Putamen (tissue), 1 donor: Measurements from ENCODE around the gene NAB1.
A peak's percentile ranks its signal among the peaks of the same experiment; 100 is the strongest.

ENCODE experiments used
- DNase-seq: peaks from one replicate; pipeline ENCODE4 v3.0.0-alpha.2; 2016; ENCODE audit warnings: low spot score

NAB1 gene

DNA sequence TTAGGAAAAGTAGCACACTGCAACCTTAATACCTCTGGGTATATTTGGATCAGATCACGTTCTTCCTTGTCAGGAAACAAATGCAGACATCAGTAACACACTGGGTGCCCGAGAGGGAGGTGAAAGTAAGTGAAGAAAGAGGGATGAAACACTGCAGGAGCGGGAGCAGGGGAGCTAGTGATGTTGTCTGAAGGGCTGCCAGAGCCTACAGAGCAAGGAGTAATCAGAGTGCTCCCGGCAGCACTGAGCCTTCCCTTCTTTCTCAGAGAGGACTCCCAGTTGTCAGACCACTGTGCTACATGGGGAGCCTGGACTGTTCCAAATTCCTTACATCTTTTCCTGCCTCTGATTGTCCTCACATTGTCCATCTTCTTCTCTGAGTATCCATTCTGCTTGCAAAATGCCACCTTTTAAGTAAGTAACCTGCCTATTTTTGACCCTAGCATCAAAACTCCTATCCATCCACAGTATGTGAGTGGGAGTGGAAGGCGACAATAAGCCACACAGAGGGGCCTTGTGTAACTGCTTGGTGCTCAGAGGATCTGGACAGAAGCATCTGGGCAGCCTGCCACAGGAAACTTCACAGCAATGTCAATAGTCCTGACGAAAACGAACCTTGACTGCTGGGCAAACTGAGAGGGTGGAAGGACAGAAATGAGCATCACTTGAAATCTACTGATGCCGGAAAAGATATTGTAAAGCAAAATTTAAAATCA is 10.8 kb upstream of the NAB1 start:
- peak; percentile 76 for DNase-seq

DNA sequence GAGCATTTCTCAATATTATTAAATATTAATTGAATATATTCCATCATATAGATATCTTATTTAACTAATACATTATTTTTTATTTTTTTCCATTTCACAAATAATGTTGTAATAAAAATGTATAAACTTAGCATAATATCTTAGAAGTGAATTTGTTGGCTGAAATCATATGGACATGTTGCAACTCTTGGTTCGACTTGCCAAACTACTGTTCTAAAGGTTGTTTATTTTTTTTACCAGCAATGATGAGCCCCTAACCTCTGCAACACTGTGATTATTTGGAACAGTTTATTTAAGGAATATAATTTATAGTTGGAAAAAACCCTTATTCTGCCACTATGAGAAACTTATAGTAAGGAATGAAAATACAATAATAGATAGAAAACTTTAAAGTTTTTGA is 8.8 kb upstream of the NAB1 start:
- no peak for DNase-seq

DNA sequence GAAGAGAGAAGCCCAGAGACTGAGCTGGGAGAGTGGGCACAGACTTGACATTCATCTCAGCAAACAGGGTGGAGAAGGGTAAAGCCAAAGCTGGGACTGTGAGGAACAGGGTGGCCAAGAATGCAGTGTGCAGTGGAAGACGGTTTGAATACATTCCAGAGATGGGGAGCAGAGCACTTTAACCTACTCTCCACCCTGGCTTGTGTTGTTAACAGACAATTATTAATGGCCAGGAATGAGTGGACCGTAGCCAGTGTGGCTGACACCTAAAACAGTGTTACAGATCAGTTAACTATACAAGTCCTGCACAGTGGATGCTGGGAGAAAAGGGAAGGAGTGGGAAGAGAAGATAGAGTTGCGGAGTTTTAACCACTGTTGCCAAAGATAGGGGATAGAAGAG is 7.4 kb upstream of the NAB1 start:
- no peak for DNase-seq

DNA sequence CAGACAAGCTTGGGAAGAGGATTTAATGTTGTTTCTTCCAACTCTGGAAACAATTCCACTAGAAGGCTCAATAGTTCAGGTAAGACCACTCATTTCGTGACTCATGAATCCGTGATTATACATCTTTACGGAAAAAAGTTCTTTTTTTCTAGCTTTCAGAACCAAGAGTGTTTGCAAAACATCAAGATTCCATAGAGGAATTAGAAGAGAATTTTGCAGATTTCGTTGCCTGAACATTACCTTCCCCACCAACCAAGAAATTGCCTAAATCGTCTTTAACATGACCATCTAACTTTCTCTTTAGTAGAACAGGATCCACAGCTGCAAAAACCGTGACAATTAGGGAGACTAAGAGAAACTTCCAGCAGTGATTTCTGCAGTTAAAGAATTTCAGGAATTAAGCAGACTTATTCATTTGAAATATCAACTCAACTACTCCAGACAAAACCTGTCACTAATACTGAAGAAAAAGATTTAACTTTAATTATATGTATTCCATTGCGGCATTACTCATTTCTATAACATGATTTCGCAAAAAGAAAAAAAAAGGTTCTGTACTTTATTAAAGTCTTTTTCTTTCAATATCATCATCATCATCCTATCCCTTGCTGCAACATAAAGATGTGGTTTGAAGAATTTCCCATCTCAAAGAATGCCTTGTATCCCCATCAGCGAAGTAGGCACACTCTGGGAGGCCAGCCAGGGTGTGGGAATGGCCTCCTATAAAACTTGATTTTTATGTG is 1.9 kb upstream of the NAB1 start:
- DNase-seq, result peak; percentile 47

DNA sequence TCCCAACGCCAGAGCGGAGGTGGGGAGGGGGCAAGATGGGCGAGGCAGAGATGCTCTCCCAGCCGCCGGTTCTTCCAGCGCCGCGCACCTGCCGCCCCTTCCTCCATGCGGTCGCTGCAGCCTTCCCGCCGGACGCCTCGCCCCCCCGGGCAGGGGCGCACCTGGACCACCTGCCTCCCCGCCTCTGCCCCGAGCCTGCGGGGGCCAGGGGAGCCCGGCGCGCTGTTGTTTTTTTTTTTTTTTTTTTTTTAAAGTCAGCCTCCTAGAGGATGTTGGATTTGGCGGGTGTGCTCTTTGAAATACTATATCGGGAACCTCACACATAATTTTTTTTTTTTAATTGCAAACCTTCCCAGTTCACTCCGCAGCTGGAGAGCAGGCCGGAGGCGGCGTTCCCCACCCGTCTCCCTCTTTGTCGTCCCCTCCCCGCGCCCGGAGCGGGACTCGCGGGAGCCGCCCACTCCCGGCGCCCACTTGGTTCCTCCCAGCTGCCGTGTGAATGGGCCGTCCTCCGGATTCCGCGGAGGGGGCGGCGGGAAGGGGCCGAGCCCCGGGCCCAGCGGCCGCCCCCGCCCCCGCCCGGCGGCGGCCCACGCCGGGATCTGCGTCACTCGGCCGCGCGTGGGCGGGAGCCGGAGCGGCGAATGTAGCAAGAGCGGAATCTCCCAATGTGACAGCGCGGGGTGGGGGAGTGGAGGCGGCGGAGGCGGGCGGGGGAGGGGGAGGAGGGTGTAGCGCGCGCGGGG is 421 bp upstream of the NAB1 start:
- peak; percentile 95 for DNase-seq

DNA sequence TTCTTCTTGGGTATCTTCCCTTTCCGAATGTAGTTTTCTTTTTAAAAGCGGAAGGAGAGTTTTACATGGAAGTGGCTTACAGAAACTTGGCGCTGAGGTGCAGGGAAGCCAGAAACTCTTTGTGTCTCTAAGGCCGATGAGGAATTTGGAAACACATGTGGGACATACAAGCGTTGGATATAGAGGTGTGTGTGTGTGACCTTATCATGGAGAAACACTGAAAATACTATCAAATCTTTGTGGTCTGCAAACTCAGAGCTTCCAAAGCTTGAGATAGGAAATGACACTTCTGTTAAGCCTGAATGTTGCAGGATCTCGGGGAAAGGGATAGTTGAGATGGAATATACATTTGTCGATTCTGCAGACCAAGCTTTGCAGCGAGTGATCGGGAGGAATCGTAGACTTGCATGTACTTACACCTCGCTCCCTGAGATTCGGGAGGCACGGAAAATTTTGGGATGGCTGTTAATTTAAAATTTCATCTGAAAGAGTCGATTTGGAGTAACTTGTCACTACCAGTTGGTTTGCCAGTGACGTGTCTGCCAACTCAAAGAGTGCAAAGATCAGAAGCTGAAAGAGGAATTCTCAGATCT is 1.0 kb downstream of the NAB1 start:
- DNase-seq, result peak; percentile 56

DNA sequence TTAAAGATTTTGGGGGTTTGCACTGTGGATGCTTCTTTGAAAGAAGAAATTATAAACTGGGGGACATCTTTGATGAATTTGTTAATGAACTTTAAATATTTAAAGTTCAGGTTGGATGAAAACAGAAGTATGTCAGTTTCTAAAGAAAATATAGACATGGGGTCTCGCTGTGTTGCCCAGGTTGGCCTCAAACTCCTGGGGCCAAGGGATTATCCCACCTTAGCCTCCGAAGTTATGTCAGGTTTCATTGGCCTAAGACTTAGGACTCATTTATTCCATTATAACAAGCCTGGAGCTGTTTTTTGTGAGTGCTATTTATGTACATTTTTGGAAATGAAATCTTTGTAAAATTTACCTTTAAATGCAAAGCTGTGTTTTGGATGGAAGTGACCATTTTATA is 2.5 kb downstream of the NAB1 start:
- DNase-seq, result no peak

DNA sequence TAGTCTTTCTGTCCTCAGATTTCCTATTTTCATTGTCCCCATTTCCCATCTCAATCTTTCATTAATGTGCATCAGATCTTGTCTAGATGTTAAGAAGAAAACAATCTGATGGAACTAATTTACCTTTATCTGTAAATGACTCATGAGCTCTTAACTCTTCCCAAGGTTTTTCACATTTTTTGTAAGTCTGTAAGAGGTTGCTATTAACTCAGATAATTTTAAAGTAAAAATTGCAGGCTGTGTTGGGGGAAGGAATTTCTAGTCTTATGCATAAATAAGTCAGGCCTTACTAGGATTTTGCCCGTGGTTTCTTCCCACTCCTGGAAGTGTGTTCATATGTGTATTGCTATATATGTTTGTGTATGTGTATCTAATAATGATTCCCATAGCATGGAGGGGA is 4.3 kb downstream of the NAB1 start:
- no peak for DNase-seq

DNA sequence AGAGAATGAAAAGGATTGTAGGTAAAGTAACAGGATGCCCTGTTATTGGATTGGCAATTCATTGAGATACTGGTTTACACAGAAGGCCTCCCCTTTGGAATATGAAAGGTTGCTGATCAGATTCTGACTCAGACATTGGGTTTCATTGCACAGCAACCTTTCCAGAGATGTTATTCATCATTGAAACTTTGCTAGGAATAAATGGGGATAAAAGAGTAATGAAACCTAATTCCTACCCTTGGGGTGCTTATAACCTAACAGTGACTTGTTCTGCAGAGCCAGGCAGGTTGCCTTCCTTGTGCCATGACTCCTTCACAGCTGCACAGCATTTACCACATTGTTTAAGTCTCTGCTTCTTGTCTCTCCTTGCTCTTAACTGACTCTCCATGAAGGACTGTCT is 5.0 kb downstream of the NAB1 start:
- no peak for DNase-seq

DNA sequence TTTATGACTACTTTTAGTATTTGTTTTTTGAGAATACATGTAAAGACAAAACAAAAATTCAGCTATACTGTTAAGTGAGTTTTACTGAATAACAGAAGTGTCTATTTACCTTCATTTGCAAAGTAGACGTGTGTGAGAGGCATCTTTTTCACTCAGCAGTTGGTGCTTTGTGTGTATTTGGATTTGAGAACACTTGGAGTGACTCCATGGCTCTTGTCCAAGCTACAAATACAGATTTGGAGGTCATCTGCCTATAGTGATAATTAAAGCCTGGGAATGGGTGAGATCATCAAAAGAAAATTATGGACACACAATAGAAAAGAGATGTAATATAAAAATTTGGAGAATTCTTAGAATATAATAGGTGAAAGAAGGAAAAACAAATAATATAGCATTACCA is 6.2 kb downstream of the NAB1 start:
- no peak for DNase-seq

DNA sequence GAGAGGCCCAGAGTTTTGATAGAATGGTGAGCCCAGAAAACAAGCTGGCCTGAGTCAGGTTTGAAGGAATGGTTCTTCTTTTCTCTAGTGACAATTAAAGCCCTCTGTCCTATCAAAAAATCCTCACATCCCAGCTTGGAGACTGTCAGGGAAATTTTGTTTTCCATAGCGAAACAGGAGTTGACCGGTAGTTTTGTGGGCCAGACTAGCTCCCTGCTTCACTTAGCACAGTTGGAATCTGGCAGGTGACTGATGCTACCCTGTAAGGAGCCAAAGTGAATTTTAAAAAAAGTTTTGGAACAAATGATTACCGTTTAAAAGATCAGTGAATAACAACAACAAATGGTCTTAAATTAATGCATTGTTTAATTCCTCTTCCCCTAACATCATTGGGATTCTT is 6.7 kb downstream of the NAB1 start:
- no peak for DNase-seq

DNA sequence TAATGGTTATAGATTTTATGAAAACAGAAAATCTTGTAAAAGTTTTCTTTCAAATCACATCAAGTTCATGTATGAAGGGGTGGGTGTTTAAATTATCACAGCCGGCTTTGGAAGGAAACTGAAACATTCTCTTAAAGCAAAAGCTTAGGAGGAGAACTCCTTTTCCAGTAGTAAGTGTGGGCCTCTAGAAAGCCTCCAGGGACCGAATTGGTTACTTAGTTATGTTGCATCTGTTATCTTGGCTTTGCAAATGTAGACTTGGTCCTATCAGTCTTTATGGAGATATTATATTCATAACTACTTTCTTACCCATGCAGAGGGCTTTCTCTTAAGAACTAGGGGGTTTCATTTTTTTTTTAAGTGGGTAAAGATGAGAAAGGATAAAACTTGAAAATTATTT is 7.4 kb downstream of the NAB1 start:
- no peak for DNase-seq

DNA sequence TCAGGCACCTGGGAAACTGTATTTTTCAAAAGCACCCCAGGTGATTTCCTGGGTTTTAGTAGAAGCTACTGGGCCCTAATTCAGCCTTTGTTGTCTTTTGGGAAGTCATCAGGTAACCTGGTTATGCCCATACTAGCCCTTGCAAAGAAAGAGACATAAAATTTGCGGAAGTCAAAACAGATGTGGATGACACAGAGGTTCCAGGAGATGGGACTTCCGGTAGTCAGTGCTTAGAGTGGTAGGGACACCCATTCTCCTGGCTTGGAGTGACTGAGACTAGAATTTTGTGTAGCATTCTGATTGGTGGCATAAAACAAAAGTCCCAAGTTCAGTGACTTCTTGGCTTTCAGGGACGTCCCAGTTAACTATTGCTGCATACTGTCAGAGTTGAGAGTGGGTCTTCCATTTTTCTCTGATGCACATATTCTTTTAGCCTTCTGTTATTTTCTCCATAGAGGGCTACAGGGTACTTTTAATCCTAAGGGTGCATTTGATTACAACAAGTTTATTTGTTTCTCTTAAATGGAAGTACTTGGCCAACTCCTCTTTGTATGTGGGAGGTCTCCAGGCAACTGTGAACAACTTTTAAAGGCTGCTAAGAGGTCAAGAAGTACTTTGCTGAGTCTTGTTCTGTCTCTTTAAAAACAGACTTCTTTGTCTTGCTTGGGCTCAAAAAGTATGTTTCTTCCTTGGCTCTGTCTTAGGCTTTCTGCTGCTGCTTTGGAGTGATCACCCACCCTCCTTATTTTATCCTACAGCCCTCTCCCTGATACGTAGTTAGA is 8.8 kb downstream of the NAB1 start:
- DNase-seq, result no peak

DNA sequence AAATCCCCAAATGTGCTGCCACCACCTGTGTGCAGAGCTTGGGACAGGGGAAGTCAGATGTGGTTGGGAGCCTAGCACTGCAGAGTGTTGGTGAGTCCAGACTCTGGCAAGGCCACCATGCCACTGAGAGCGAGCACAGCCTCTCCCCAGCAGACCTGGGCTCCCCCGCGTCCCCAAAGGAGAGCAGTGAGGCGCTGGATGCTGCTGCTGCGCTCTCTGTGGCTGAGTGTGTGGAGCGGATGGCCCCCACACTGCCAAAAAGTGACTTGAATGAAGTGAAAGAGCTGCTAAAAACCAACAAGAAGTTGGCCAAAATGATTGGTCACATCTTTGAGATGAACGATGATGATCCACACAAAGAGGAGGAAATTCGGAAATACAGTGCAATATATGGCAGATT is 10.7 kb downstream of the NAB1 start:
- DNase-seq, result no peak

DNA sequence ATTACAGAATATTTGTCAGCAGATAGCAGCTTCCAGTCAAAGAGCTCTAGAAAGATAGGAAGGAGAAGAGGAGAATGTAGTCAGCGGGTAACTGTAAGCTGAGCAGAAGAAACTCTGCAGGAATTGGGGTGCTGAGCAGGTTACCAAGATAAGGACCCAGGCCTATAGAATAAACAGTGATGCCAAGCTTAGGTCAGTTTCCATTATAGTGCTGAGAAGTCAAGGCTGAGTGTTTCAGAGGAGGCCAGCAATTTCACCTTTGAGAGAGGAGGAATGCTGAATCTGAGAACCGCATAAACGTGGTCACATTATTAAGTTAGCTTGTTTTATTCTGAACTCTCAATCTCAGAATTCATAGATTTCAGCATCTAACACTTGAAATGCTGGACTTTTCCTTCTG is 13.9 kb downstream of the NAB1 start:
- DNase-seq, result no peak

DNA sequence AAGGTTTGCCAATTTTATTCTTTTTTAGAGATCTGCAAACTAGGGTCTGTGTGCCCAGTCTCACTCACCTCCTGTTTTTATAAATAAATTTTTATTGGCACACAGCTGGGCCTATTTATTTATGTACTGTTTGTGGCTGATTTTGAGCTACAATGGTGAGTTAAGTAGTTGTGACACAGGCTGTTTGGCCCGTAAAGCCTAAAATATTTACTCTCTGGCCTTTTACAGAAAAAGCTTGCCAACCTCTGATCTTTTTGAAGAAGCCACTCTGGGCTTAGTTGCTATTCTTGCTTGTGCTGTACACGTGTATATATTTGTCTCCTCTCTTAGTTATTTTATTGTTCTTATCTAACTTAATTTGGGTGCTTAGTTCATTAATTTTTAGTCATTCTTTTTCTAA is 14.5 kb downstream of the NAB1 start:
- no peak for DNase-seq

DNA sequence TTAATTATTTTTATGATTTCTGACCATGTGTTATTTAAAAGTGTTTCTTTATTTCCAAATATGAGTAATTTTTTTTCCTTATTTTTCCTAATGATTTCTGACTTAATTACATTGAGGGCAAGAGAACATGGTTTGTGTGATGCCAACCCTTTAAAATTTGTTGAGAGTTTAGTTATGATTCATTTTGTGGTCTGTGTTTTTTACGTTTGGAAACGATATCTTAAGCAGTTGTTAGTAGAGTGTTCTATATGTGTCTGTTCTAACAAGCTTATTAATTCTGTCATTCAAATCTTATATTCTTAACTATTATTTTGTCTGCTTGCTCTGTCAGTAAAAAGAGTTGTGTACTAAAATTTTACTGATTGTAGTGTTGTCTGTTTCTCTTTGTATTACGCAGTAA is 15.0 kb downstream of the NAB1 start:
- no peak for DNase-seq

DNA sequence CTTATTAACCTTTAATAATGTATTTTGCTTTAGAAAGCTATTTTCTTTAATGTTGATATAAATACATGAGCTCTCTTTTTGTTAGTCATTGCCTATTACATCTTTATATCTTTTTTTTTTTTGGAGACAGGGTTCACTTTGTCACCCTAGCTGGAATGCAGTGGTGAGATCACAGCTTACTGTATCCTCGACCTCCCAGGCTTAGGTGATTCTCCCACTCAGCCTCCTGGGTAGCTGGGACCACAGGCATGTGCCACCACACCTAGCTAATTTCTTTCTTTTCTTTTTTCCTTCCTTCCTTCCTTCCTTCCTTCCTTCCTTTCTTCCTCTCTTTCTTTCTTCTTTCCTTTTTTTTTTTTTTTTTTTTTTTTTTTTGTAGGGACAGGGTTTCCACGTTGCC is 15.4 kb downstream of the NAB1 start:
- no peak for DNase-seq

DNA sequence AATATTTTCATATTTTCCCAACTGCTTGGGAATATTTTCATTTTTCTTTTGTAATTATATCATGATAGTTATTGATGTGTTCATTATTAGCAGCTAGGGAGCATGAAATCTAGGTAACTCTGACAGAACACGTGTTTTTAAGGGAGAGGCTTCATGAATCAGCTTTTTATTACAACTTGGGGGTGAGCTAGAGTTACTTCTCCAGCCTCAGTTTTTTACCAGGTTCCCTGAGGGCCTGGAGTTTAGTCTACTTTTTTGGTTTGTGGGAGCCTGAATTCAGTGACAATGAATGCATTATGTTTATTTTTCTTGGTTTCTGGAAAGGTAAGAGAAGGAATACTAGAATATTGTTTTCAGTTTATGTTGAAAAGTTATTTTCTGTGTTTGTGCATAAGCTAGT is 18.0 kb downstream of the NAB1 start:
- no peak for DNase-seq

DNA sequence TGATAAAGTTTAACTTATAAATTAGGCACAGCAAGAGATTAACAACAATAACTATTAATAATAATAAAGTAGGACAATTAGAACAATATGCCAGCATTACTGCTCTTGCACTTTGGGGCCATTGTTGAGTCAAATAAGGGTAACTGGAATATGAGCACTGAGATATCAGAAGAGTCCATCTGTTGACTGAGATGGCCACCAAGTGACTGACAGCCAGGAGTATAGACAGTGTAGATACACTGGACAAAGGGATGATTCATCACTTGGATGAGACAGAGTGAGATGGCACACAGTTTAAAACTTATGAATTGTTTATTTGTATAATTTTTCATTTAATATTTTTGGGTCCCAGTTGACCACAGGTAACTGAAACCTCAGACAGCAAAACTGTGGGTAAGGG is 20.0 kb downstream of the NAB1 start:
- DNase-seq, result peak; percentile 24

DNA sequence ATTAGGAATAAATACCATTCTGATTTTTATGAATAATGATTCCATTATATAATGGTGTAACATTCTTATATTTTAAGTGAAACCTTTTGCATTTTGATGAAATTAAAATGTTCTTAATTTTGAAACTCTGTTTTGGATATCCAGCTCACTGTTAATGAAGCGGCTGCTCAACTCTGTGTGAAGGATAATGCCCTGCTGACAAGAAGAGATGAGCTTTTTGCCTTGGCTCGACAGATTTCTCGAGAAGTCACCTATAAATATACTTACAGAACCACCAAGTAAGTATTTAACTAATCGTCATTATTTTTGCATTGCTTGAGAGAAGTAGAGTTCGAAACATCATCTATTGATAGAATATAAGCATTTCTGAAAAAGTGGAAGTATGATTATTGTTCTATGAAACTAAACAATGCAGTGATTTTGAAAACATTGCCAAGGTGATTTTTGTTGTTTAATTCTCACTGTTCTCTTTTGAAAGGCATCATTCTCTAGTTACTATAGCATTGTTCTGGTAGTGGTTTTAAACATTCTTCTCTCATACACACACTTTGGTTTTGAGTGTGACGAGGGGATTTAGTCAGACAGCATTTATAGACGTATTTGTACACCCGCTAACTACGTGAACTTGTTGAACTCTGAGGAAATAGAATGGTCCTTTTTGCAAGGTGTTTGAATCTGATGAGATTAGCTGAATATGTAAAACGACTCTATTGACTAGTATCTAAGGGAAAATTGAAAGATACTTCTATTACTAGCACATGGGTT is 21.5 kb downstream of the NAB1 start:
- no peak for DNase-seq
